ENCODE measurements around the gene POLR3A. TPM values are rescaled to one million over a fixed set of nuclear protein-coding genes. Genes with fewer than 3 reads are reported as not detected.
A peak's percentile ranks its signal among the peaks of the same experiment; 100 is the strongest.

Gene POLR3A
- total and polyA plus RNA-seq, 2 of the 13 experiments (the other 11 are each of a cell fraction or from before 2014, with no cell fraction given): 13.6 to 19.2 TPM

- TF ChIP-seq ZNF710 (CRISPR knock-in tag; IDR thresholded peaks at IDR 0.05; ENCODE audit: borderline replicate concordance) (peak; percentile 92), ZNF343 (CRISPR knock-in tag; IDR thresholded peaks at IDR 0.05) (no peak), ZNF274 (CRISPR knock-in tag; IDR thresholded peaks at IDR 0.05) (no peak), CREM (IDR thresholded peaks at IDR 0.05) (peak; percentile 77), CREM (CRISPR knock-in tag; IDR thresholded peaks at IDR 0.05) (no peak), NFE2L2 (IDR thresholded peaks at IDR 0.05; ENCODE audit: low read length) (no peak), POGZ (CRISPR knock-in tag; IDR thresholded peaks at IDR 0.05) (peak; percentile 68), ZNF501 (CRISPR knock-in tag; IDR thresholded peaks at IDR 0.05) (peak; percentile 36; the same call in 1 of the 2 replicates), CHD2 (IDR thresholded peaks at IDR 0.05; ENCODE audit: low read depth, low read length) (no peak), MIXL1 (CRISPR knock-in tag; IDR thresholded peaks at IDR 0.05) (no peak), ZNF263 (CRISPR knock-in tag; IDR thresholded peaks at IDR 0.05) (0 out of 2 replicates have a peak, but pooled peaks have one; percentile 11), RFXAP (CRISPR knock-in tag; IDR thresholded peaks at IDR 0.05; ENCODE audit: borderline replicate concordance) (0 out of 2 replicates have a peak, but pooled peaks have one; percentile 20), RNF219 (CRISPR knock-in tag; IDR thresholded peaks at IDR 0.05) (no peak), ZNF839 (CRISPR knock-in tag; IDR thresholded peaks at IDR 0.05; ENCODE audit: borderline replicate concordance) (no peak), ZNF775 (CRISPR knock-in tag; IDR thresholded peaks at IDR 0.05; ENCODE audit: borderline replicate concordance) (peak; percentile 42; the same call in 1 of the 2 replicates), TEAD2 (CRISPR knock-in tag; IDR thresholded peaks at IDR 0.05) (no peak), HOXA5 (CRISPR knock-in tag; IDR thresholded peaks at IDR 0.05) (peak; percentile 24; the same call in 1 of the 2 replicates)
- TF ChIP-seq, protein P1, sequence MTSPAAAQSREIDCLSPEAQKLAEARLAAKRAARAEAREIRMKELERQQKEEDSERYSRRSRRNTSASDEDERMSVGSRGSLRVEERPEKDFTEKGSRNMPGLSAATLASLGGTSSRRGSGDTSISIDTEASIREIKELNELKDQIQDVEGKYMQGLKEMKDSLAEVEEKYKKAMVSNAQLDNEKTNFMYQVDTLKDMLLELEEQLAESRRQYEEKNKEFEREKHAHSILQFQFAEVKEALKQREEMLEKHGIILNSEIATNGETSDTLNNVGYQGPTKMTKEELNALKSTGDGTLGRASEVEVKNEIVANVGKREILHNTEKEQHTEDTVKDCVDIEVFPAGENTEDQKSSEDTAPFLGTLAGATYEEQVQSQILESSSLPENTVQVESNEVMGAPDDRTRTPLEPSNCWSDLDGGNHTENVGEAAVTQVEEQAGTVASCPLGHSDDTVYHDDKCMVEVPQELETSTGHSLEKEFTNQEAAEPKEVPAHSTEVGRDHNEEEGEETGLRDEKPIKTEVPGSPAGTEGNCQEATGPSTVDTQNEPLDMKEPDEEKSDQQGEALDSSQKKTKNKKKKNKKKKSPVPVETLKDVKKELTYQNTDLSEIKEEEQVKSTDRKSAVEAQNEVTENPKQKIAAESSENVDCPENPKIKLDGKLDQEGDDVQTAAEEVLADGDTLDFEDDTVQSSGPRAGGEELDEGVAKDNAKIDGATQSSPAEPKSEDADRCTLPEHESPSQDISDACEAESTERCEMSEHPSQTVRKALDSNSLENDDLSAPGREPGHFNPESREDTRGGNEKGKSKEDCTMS (CRISPR knock-in tag; conservative IDR thresholded peaks at IDR 0.05): no peak
- TF ChIP-seq, protein P2, sequence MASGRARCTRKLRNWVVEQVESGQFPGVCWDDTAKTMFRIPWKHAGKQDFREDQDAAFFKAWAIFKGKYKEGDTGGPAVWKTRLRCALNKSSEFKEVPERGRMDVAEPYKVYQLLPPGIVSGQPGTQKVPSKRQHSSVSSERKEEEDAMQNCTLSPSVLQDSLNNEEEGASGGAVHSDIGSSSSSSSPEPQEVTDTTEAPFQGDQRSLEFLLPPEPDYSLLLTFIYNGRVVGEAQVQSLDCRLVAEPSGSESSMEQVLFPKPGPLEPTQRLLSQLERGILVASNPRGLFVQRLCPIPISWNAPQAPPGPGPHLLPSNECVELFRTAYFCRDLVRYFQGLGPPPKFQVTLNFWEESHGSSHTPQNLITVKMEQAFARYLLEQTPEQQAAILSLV (CRISPR knock-in tag; IDR thresholded peaks at IDR 0.05; ENCODE audit: borderline replicate concordance): no peak
Observed at GRCh38 chr10:77970869-77971803, 58.2 kb downstream of the POLR3A start (continued).
